ENCODE data around the gene NCEH1.

- TF ChIP-seq, protein P1, sequence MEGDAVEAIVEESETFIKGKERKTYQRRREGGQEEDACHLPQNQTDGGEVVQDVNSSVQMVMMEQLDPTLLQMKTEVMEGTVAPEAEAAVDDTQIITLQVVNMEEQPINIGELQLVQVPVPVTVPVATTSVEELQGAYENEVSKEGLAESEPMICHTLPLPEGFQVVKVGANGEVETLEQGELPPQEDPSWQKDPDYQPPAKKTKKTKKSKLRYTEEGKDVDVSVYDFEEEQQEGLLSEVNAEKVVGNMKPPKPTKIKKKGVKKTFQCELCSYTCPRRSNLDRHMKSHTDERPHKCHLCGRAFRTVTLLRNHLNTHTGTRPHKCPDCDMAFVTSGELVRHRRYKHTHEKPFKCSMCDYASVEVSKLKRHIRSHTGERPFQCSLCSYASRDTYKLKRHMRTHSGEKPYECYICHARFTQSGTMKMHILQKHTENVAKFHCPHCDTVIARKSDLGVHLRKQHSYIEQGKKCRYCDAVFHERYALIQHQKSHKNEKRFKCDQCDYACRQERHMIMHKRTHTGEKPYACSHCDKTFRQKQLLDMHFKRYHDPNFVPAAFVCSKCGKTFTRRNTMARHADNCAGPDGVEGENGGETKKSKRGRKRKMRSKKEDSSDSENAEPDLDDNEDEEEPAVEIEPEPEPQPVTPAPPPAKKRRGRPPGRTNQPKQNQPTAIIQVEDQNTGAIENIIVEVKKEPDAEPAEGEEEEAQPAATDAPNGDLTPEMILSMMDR (IDR thresholded peaks at IDR 0.05 in 8 of 11, conservative IDR thresholded peaks at IDR 0.05 in 3 of 11) = peak; percentile 62 to 91 (median 86)
- no peak for TF ChIP-seq POLR2A (IDR thresholded peaks at IDR 0.05)
Measured at GRCh38 chr3:172666873-172667694, 43.8 kb downstream of the NCEH1 start.

Measured in spleen (tissue), 7 donors.